HepG2 (cell line): ENCODE results near the gene S100A5. TPM values are rescaled to one million over a fixed set of nuclear protein-coding genes. Genes with fewer than 3 reads are reported as not detected.
"Not testable (repeated sequence)": the region's sequence is repeated elsewhere in the genome, so short reads cannot be mapped to it uniquely, and the experiment has no call there.

Source experiments
- ATAC-seq: fragments of 200-7000 bp; cut with Tn5 transposase; 3 replicates; pipeline ENCODE4 v1.9.1; 2020; ENCODE audit warnings: mild to moderate bottlenecking, moderate library complexity
- BruUV-seq: library from RNA; stranded (reverse); fragments of 400-500 nt; replicated peaks from 2 replicates; lab custom pipeline; 2021; lab: Mats Ljungman, UMichigan
- CTCF ChIA-PET: fragments of 300-600 bp; formaldehyde crosslinking; extraction: SDS; loops from one replicate; lab custom pipeline; 2021; ENCODE audit warnings: low total read pairs, inconsistent platforms, low intra/inter-chr PET ratio; lab: Yijun Ruan, JAX
- POLR2A ChIA-PET: fragments of 350-600 bp; sonication (Branson Sonifier 250); formaldehyde crosslinking; loops from one replicate; lab custom pipeline; 2020; ENCODE audit warnings: antibody characterized with exemption, inconsistent platforms; lab: Yijun Ruan, JAX
- DNase-seq: peaks from one replicate; pipeline ENCODE4 v3.0.0-alpha.2; 2015; ENCODE audit warnings: low spot score
- FAIRE-seq: peaks from 3 replicates; lab custom pipeline; 2011; peaks lifted over from hg19 to GRCh38; lab: Jason Lieb, UNC
- H2AFZ ChIP-seq: one replicate; pipeline ENCODE4 v1.6.1; 2011; ENCODE audit warnings: low read length, inconsistent platforms
- H3K27ac ChIP-seq: fragments of 300-600 bp; 3 replicates; pipeline ENCODE4 v1.8.0; 2011; ENCODE audit warnings: mixed run types, mild to moderate bottlenecking, mixed read lengths, low read length, inconsistent platforms; ENCODE audit not compliant: insufficient read depth; ENCODE audit errors: extremely low read length
- H3K27me3 ChIP-seq, 2 experiments: fragments of 200-600 bp in 1 of 2; 2 replicates in 1 of 2; 3 replicates in 1 of 2; pipeline versions ENCODE4 v1.6.0 to v1.8.0; 2011; ENCODE audit warnings: low read length in 2 of 2, mild to moderate bottlenecking in 2 of 2, moderate library complexity in 2 of 2, inconsistent platforms in 1 of 2; ENCODE audit not compliant: insufficient read depth in 2 of 2, control insufficient read depth in 1 of 2
- H3K36me3 ChIP-seq, 2 experiments: fragments of 200-600 bp in 1 of 2; replicated peaks in 1 of 2; 2 replicates in 1 of 2; 3 replicates in 1 of 2; pipeline versions ENCODE4 v1.5.1 to v1.8.0; 2011; ENCODE audit warnings: low read length in 2 of 2, inconsistent platforms in 1 of 2; ENCODE audit not compliant: insufficient read depth in 2 of 2, control insufficient read depth in 1 of 2
- H3K4me1 ChIP-seq: 2 replicates; pipeline ENCODE4 v1.5.1; 2012; ENCODE audit warnings: low read length, inconsistent platforms; ENCODE audit not compliant: insufficient read depth
- H3K4me2 ChIP-seq: 2 replicates; pipeline ENCODE4 v1.6.0; 2011; ENCODE audit warnings: low read depth, low read length, inconsistent platforms
- H3K4me3 ChIP-seq, 3 experiments: fragments of 200-600 bp in 1 of 3; sonication (generic), shearing (Covaris generic) in 1 of 3; replicated peaks in 1 of 3; 2 replicates each; pipeline ENCODE4 v1.5.1; 2011 to 2016; ENCODE audit warnings: low read length in 3 of 3, inconsistent platforms in 2 of 3, low read depth in 2 of 3, mild to moderate bottlenecking in 2 of 3, control low read depth in 1 of 3, mixed read lengths in 1 of 3; ENCODE audit not compliant: insufficient read depth in 1 of 3
- H3K79me2 ChIP-seq: one replicate; pipeline ENCODE4 v1.6.1; 2011; ENCODE audit warnings: low read length, inconsistent platforms; ENCODE audit not compliant: insufficient read depth
- H3K9ac ChIP-seq: 2 replicates; pipeline ENCODE4 v1.6.0; 2011; ENCODE audit warnings: mild to moderate bottlenecking, low read depth, low read length, inconsistent platforms; ENCODE audit not compliant: insufficient read depth
- H3K9me3 ChIP-seq: 2 replicates; pipeline ENCODE4 v1.5.1; 2012; ENCODE audit warnings: mild to moderate bottlenecking, low read length
- H4K20me1 ChIP-seq: 2 replicates; pipeline ENCODE4 v1.6.0; 2011; ENCODE audit warnings: inconsistent platforms, mild to moderate bottlenecking, low read length, moderate library complexity; ENCODE audit not compliant: insufficient read depth
- CAMTA2 ChIP-seq: sonication (generic); formaldehyde crosslinking; IDR thresholded peaks from 2 replicates; pipeline ENCODE4 v1.4.0; 2020; ENCODE audit warnings: mild to moderate bottlenecking, missing genetic modification reagents, borderline replicate concordance
- HNRNPK ChIP-seq: fragments of 200-400 bp; formaldehyde crosslinking; IDR thresholded peaks from 2 replicates; pipeline ENCODE4 v1.6.1; 2018; ENCODE audit warnings: low read length, low read depth, moderate library complexity, mild to moderate bottlenecking; ENCODE audit not compliant: poor library complexity, severe bottlenecking
- KLF12 ChIP-seq: sonication (generic); formaldehyde crosslinking; IDR thresholded peaks from 2 replicates; pipeline ENCODE4 v1.4.0; 2020; ENCODE audit warnings: missing genetic modification reagents, borderline replicate concordance
- KMT2A ChIP-seq: sonication (generic); formaldehyde crosslinking; IDR thresholded peaks from 2 replicates; pipeline ENCODE4 v1.4.0; 2020; ENCODE audit warnings: missing genetic modification reagents
- POLR2A ChIP-seq, 2 experiments: IDR thresholded peaks; 2 replicates each; pipeline ENCODE4 v1.6.1; 2011; ENCODE audit warnings: low read depth in 2 of 2, low read length in 2 of 2, mild to moderate bottlenecking in 1 of 2, moderate library complexity in 1 of 2; ENCODE audit not compliant: insufficient read depth in 1 of 2
- ZNF326 ChIP-seq: sonication (generic); formaldehyde crosslinking; IDR thresholded peaks from 2 replicates; pipeline ENCODE4 v1.4.0; 2020; ENCODE audit warnings: missing genetic modification reagents, borderline replicate concordance
- ZNF34 ChIP-seq: sonication (generic); formaldehyde crosslinking; IDR thresholded peaks from 2 replicates; pipeline ENCODE4 v1.4.0; 2020; ENCODE audit warnings: mild to moderate bottlenecking, missing genetic modification reagents, borderline replicate concordance
- ZNF713 ChIP-seq: sonication (generic); formaldehyde crosslinking; IDR thresholded peaks from 2 replicates; pipeline ENCODE4 v1.4.0; 2020; ENCODE audit warnings: mild to moderate bottlenecking, missing genetic modification reagents
- ZNF768 ChIP-seq: sonication (generic); formaldehyde crosslinking; IDR thresholded peaks from 2 replicates; pipeline ENCODE4 v1.4.0; 2020; ENCODE audit warnings: missing genetic modification reagents
- ZSCAN29 ChIP-seq: sonication (generic); formaldehyde crosslinking; conservative IDR thresholded peaks from 2 replicates; pipeline ENCODE4 v1.4.0; 2020; ENCODE audit warnings: mild to moderate bottlenecking, missing genetic modification reagents
- WGBS: methylation state at CpG from one replicate; pipeline ENCODE4 v1.1.6; 2017; ENCODE audit warnings: low lambda C conversion rate; 5-methylcytosine and 5-hydroxymethylcytosine counted together
- in situ Hi-C: cut with HindIII; loops from 2 replicates; pipeline ENCODE4 v1.10.0; 2017; ENCODE audit warnings: low pct_unique_long_range_greater_than_20kb; ENCODE audit not compliant: extremely low pct_ligation_motif_present
- intact Hi-C: fragments of 100-400 bp; cut with micrococcal nuclease; formaldehyde crosslinking; loops from one replicate; pipeline ENCODE4 v1.10.0; 2022; ENCODE audit not compliant: unreplicated experiment
- polyA plus RNA-seq, 8 experiments: library from polyadenylated mRNA; depleted of rRNA in 3 of 8; stranded (reverse) in 7 of 8; unstranded in 1 of 8; fragments of >200 nt; fragmentation: Illumina TruSeq in 4 of 8; extraction: Trizol in 4 of 8; gene quantifications; 2 replicates each; pipeline versions ENCODE4 v1.2.1 to v1.2.3, GENCODE V29; 2011 to 2016; ENCODE audit warnings: low read depth in 4 of 8, missing spikeins in 1 of 8, mixed read lengths in 1 of 8; ENCODE audit not compliant: insufficient read depth in 1 of 8
- total RNA-seq, 5 experiments: library from RNA; depleted of rRNA; stranded (reverse); fragments of >200 nt; fragmentation: Illumina TruSeq; extraction: Trizol; gene quantifications; 2 replicates each; pipeline ENCODE4 v1.2.3, GENCODE V29; 2016; ENCODE audit warnings: low read depth in 1 of 5
- TF ChIP-seq, protein P1 (sequence below): IDR thresholded peaks from 2 replicates; pipeline ENCODE4 v1.6.1; 2016
- TF ChIP-seq, protein P2 (sequence below): sonication (generic); formaldehyde crosslinking; IDR thresholded peaks from 2 replicates; pipeline ENCODE4 v1.4.0; 2020; ENCODE audit warnings: missing genetic modification reagents

The S100A5 gene
- total and polyA plus RNA-seq, 2 of the 13 experiments (the other 11 are each of a cell fraction or from before 2014, with no cell fraction given), result not detected

DNA sequence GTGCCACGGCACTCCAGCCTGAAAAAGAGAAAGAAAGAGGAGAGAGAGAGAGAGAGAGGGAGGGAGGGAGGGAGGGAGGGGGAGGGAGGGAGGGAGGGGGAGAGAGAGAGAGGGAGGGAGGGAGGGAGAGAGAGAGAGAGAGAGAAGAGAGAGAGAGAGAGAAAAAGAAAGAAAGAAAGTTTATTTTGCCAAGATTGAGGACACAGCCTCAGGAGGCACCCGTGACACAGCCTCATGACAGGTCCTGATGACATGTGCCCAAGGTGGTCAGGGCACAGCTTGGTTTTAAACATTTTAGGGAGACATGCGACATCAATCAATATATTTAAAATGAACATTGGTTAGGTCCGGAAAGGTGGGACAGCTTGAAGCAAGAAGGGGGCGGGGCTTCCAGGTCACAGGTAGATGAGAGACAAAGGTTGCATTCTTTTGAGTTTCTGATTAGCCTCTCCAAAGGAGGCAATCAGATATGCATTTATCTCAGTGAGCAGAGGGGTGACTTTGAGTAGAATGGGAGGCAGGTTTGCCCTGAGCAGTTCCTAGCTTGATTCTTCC is 20.5 kb downstream of the S100A5 start:
- H3K4me1 ChIP-seq, ATAC-seq, H3K79me2 ChIP-seq, BruUV-seq, H3K27ac ChIP-seq, H4K20me1 ChIP-seq, DNase-seq, H3K4me2 ChIP-seq, H3K4me3 ChIP-seq, H3K9ac ChIP-seq, in situ Hi-C loops, H3K36me3 ChIP-seq, intact Hi-C loops: not testable (repeated sequence)
- TF ChIP-seq HNRNPK, result peak; percentile 33
- TF ChIP-seq, all 625 proteins: peak for 1; not testable (repeated sequence) for 624
- POLR2A ChIA-PET, result interaction anchor here (1.3 to 1.7 kb wide), 2 partner anchors 52 to 114 kb away, joined by 3 to 4 read pairs; partner anchors contain the start of gene CHTOP
- 29% methylated on average over 5 of the region's 5 CpGs for WGBS
- H2AFZ ChIP-seq, H3K27me3 ChIP-seq, FAIRE-seq, H3K9me3 ChIP-seq, CTCF ChIA-PET: not testable (repeated sequence)

DNA sequence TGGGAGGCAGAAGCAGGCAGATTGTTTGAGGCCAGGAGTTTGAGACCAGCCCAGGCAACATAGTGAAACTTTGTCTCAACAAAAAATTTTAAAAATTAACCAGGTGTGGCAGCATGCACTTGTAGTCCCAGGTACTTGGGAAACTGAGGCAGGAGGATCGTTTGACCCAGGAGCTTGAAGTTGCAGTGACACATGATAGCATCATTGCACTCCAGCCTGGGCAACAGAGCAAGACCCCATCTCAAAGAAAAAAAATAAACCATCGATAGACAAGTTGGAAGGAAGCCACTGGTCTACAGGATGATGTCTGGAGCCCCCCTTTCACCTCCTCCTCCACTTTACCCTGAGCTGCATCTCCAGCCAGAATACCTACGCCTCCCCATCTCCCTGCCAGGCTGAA is 21.5 kb downstream of the S100A5 start:
- TF ChIP-seq CAMTA2 (CRISPR knock-in tag) (no peak), ZNF713 (CRISPR knock-in tag) (no peak), KLF12 (CRISPR knock-in tag) (no peak), ZNF768 (CRISPR knock-in tag) (no peak), POLR2A (IDR thresholded peaks at IDR 0.05; ENCODE audit: insufficient read depth in 1 of 2, low read depth in 2 of 2, low read length in 2 of 2) (no peak), KMT2A (CRISPR knock-in tag) (no peak), ZNF34 (CRISPR knock-in tag) (no peak), ZNF326 (CRISPR knock-in tag) (no peak), ZSCAN29 (no peak)
- TF ChIP-seq, protein P1, sequence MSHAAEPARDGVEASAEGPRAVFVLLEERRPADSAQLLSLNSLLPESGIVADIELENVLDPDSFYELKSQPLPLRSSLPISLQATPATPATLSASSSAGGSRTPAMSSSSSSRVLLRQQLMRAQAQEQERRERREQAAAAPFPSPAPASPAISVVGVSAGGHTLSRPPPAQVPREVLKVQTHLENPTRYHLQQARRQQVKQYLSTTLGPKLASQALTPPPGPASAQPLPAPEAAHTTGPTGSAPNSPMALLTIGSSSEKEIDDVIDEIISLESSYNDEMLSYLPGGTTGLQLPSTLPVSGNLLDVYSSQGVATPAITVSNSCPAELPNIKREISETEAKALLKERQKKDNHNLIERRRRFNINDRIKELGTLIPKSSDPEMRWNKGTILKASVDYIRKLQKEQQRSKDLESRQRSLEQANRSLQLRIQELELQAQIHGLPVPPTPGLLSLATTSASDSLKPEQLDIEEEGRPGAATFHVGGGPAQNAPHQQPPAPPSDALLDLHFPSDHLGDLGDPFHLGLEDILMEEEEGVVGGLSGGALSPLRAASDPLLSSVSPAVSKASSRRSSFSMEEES (CRISPR knock-in tag), result no peak
- TF ChIP-seq, protein P2, sequence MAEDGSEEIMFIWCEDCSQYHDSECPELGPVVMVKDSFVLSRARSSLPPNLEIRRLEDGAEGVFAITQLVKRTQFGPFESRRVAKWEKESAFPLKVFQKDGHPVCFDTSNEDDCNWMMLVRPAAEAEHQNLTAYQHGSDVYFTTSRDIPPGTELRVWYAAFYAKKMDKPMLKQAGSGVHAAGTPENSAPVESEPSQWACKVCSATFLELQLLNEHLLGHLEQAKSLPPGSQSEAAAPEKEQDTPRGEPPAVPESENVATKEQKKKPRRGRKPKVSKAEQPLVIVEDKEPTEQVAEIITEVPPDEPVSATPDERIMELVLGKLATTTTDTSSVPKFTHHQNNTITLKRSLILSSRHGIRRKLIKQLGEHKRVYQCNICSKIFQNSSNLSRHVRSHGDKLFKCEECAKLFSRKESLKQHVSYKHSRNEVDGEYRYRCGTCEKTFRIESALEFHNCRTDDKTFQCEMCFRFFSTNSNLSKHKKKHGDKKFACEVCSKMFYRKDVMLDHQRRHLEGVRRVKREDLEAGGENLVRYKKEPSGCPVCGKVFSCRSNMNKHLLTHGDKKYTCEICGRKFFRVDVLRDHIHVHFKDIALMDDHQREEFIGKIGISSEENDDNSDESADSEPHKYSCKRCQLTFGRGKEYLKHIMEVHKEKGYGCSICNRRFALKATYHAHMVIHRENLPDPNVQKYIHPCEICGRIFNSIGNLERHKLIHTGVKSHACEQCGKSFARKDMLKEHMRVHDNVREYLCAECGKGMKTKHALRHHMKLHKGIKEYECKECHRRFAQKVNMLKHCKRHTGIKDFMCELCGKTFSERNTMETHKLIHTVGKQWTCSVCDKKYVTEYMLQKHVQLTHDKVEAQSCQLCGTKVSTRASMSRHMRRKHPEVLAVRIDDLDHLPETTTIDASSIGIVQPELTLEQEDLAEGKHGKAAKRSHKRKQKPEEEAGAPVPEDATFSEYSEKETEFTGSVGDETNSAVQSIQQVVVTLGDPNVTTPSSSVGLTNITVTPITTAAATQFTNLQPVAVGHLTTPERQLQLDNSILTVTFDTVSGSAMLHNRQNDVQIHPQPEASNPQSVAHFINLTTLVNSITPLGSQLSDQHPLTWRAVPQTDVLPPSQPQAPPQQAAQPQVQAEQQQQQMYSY, result no peak
- ATAC-seq (no peak), DNase-seq (no peak), FAIRE-seq (no peak)
- in situ Hi-C loops (loop anchor here (10.0 kb wide), 2 partner anchors 226 to 256 kb away; partner anchors contain the start of gene SLC27A3), intact Hi-C loops (no loop called here)
- Histone ChIP-seq H3K36me3 (no peaks in the 10 kb centered on the region), H3K4me2 (no peak overlapping the region), H3K27ac (no peak overlapping the region), H3K4me1 (no peaks in the 10 kb centered on the region), H3K4me3 (no peak overlapping the region), H2AFZ (no peak overlapping the region), H3K27me3 (no peaks in the 10 kb centered on the region; a peak in 2 of 5 replicates), H3K79me2 (no peaks in the 10 kb centered on the region), H4K20me1 (no peaks in the 10 kb centered on the region), H3K9me3 (no peaks in the 10 kb centered on the region), H3K9ac (no peak overlapping the region)
- no TSS peak for BruUV-seq
- WGBS, result 29% methylated on average over 3 of the region's 3 CpGs
- ChIA-PET CTCF (no interaction called here), POLR2A (no interaction called here)
